Sigmoid colon (tissue), 7 donors: ENCODE results near the gene IL17C. TPM values are rescaled to one million over a fixed set of nuclear protein-coding genes. Genes with fewer than 3 reads are reported as not detected.

Source experiments
- DNase-seq: peaks from one replicate; pipeline ENCODE4 v3.0.0-alpha.2; 2019
- H3K27ac ChIP-seq, 4 donors: fragments of 200-600 bp; sonication (generic); one replicate each; pipeline ENCODE4 v1.5.1; 2016 to 2019; ENCODE audit warnings: mild to moderate bottlenecking in 1 of 4
- H3K27me3 ChIP-seq, 3 donors: fragments of 200-600 bp; sonication (generic); one replicate each; pipeline ENCODE4 v1.5.1; 2019; ENCODE audit warnings: mild to moderate bottlenecking in 1 of 3
- H3K36me3 ChIP-seq, 4 donors: fragments of 200-600 bp; sonication (generic); one replicate each; pipeline ENCODE4 v1.5.1; 2016 to 2019
- H3K4me1 ChIP-seq, 4 donors: fragments of 200-600 bp; sonication (generic); one replicate each; pipeline ENCODE4 v1.5.1; 2017 to 2019
- H3K4me3 ChIP-seq, 4 donors: fragments of 200-600 bp; sonication (generic); one replicate each; pipeline ENCODE4 v1.5.1; 2017 to 2019; ENCODE audit warnings: mild to moderate bottlenecking in 2 of 4, moderate library complexity in 1 of 4
- H3K9me3 ChIP-seq, 4 donors: fragments of 200-600 bp in 3 of 4; sonication (generic) in 3 of 4; one replicate each; pipeline versions ENCODE4 v1.5.1 to v1.6.1; 2013 to 2019
- EP300 ChIP-seq, 4 donors: sonication (generic); formaldehyde crosslinking; IDR thresholded peaks; one replicate each; pipeline ENCODE4 v1.6.1; 2017; ENCODE audit warnings: antibody characterized with exemption in 4 of 4
- POLR2A ChIP-seq, 2 donors: fragments of 450-650 bp; IDR thresholded peaks; one replicate each; pipeline ENCODE4 v1.6.1; 2016; ENCODE audit warnings: antibody characterized with exemption in 2 of 2, mild to moderate bottlenecking in 2 of 2, moderate library complexity in 2 of 2
- POLR2AphosphoS5 ChIP-seq, 4 donors: sonication (generic); formaldehyde crosslinking; IDR thresholded peaks; one replicate each; pipeline ENCODE4 v1.6.1; 2017; ENCODE audit warnings: antibody characterized with exemption in 4 of 4
- WGBS, 2 donors: extraction: QIAGEN DNeasy Blood & Tissue Kit; methylation state at CpG; one replicate each; pipeline ENCODE4 v1.1.7; 2013; 5-methylcytosine and 5-hydroxymethylcytosine counted together
- intact Hi-C: fragments of 100-400 bp; cut with DNase I; formaldehyde crosslinking; loops from one replicate; pipeline ENCODE4 v1.15.1; 2023
- polyA plus RNA-seq, 3 donors: library from polyadenylated mRNA; stranded (reverse); fragments of 200-250 nt; gene quantifications; one replicate each; pipeline ENCODE4 v1.2.3, GENCODE V29; 2013
- total RNA-seq, 4 donors: library from RNA; depleted of rRNA; stranded (reverse); fragments of >200 nt; gene quantifications; one replicate each; pipeline ENCODE4 v1.1.0, GENCODE V29; 2016
- TF ChIP-seq, protein P1 (sequence below), 4 experiments: fragments of 450-650 bp in 3 of 4; fragments of 200-600 bp in 1 of 4; IDR thresholded peaks; one replicate each; pipeline ENCODE4 v1.5.1; 2016 to 2019; ENCODE audit warnings: antibody characterized with exemption in 4 of 4, mild to moderate bottlenecking in 3 of 4, moderate library complexity in 2 of 4
- donor health status: healthy with polysubstance abuse.
- donor health status: Bipolar disorder and iron deficiency.
- donor health status: healthy.

Gene IL17C
- total and polyA plus RNA-seq, 7 donors = 0.96 TPM; not detected in 6

DNA sequence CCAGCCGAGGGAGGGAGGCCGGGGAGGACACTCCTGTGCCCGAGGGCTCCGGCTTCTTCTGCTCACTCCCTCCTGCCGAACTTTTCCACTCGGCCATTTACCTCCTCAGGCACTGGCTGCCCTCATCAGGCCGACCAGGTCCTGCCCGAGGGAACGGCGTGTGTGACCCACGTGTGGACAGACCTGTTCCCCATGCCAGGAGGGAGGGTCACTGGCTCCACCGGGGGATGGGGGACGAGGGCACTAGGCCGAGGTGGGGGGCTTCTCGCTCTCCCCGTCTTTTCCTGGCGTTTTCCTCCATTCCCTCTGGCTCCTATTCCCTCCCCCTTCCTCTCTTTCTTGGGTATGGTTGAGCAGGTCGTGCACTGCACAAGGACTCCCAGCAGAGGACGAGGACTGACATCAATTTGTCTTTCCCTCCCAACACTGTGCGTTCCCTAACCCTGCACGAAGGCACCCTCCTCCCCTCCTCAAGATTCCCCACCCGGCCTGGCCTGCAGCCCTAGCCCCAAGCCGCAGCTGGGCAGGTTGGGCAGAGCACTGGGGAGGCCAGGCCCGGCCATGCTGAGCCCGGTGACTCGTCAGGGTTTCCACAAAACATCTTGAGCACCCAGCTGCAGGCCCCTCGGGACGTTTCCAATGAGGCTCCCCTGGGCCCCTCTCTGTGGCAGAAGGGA is 3.2 kb upstream of the IL17C start:
- H3K27me3 ChIP-seq = peaks cover 25 to 67% (median 60%) of the 10 kb centered on the region in 3 donors
- H3K4me3 ChIP-seq = peak overlapping the region in 3 of 4 donors; percentile 29 to 39 (median 36)

DNA sequence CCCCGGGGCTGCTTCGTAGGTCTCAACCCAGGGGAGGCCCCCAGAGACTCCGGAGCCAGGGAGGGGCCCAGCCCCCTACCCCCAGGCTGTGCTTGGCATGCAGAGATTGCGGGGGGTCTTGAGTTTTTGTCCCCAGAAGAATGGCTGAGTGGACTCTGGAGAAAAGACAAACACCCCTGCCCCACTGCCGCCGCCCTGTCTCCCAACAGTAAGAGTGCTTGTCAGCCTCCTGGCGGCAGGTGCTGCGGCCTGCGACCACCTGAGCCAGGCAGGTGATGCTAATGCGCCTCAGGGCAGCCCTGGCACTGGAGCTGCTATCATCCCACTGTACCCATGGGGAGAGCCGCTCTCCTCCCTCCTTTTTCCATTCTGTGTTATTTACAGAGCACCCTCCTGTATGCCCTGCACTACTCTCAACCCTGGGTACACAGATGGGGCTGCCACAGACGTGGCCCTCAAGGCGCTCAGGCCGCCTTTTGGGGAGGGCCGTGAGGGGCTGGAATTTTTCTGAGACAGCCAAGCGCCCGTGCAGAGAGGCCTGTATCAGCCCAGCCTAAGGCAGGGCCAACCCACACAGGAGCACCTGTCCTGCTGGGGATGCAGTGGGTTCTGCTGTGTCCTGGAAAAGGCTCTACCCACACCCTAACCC is 2.6 kb upstream of the IL17C start:
- Histone ChIP-seq H3K9me3 (no peaks in the 10 kb centered on the region), H3K27ac (no peak overlapping the region), H3K4me1 (peaks cover 0 to 19% (median 17%) of the 10 kb centered on the region in 4 donors), H3K36me3 (peaks cover 12 to 23% (median 16%) of the 10 kb centered on the region in 4 donors), H3K4me3 (no peak overlapping the region), H3K27me3 (peaks cover 28 to 74% (median 61%) of the 10 kb centered on the region in 3 donors)
- WGBS, 2 donors = 88 to 89% methylated on average over 17 of the region's 17 CpGs
- DNase-seq = no peak
- TF ChIP-seq POLR2AphosphoS5 (IDR thresholded peaks at IDR 0.05) = no peak
- no peak for TF ChIP-seq POLR2A (IDR thresholded peaks at IDR 0.05)
- TF ChIP-seq EP300 (IDR thresholded peaks at IDR 0.05) = no peak
- TF ChIP-seq, protein P1, sequence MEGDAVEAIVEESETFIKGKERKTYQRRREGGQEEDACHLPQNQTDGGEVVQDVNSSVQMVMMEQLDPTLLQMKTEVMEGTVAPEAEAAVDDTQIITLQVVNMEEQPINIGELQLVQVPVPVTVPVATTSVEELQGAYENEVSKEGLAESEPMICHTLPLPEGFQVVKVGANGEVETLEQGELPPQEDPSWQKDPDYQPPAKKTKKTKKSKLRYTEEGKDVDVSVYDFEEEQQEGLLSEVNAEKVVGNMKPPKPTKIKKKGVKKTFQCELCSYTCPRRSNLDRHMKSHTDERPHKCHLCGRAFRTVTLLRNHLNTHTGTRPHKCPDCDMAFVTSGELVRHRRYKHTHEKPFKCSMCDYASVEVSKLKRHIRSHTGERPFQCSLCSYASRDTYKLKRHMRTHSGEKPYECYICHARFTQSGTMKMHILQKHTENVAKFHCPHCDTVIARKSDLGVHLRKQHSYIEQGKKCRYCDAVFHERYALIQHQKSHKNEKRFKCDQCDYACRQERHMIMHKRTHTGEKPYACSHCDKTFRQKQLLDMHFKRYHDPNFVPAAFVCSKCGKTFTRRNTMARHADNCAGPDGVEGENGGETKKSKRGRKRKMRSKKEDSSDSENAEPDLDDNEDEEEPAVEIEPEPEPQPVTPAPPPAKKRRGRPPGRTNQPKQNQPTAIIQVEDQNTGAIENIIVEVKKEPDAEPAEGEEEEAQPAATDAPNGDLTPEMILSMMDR (IDR thresholded peaks at IDR 0.05) = no peak
- intact Hi-C loops = no loop called here

More for the DNA sequence above, 3.2 kb upstream of the IL17C start:
- H3K9me3 ChIP-seq = no peaks in the 10 kb centered on the region
- H3K36me3 ChIP-seq = peaks cover 16 to 29% (median 23%) of the 10 kb centered on the region in 4 donors
- intact Hi-C loops = no loop called here
- 36 to 37% methylated on average over 28 of the region's 28 CpGs for WGBS, 2 donors
- DNase-seq = no peak
- peaks cover 0 to 19% (median 17%) of the 10 kb centered on the region in 4 donors for H3K4me1 ChIP-seq
- no peak for TF ChIP-seq POLR2AphosphoS5 (IDR thresholded peaks at IDR 0.05)
- no peak for TF ChIP-seq EP300 (IDR thresholded peaks at IDR 0.05)
- TF ChIP-seq POLR2A (IDR thresholded peaks at IDR 0.05) = no peak
- TF ChIP-seq, protein P1 (IDR thresholded peaks at IDR 0.05) = no peak
- H3K27ac ChIP-seq = no peak overlapping the region

DNA sequence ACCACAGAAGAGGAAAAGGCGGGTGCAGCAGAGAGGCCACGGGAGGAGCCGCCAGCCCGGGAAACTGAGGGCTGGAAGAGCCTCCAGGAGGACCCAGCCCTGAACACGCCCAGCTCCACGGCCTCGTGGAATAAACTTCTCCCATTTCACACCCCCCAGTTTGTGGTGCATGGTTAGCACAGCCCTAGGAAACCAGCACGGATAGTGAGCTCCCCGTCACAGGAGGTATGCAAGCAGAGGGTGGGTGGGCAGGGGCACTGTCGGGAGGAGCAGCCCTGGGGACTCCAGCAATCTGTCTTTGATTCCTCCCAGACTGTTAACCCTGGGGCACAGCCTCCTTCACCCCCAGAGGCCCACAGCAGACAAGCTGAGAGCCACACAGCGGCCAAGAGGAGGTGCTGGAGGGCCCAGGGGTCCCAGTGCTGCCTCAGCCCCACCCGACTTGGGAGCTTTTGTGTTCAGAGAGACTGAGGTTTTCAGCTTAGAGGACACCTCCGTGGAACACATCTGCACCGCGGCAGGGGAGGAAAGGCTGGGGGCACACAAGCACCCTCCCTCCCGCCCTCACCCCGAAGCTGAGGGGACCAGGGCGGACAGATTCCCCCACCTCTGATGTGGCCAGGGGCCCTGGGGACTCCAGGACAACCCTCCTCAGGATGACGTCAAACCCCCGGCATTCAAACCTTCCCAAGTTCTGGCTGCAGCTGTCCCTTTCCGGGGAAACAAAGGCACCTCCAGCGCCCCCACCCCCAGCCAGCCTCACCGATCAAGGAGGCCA is 1.7 kb upstream of the IL17C start:
- Histone ChIP-seq H3K27ac (no peak overlapping the region), H3K36me3 (peaks cover 6 to 14% (median 8%) of the 10 kb centered on the region in 4 donors), H3K27me3 (peaks cover 28 to 77% (median 61%) of the 10 kb centered on the region in 3 donors), H3K4me1 (peaks cover 0 to 19% (median 17%) of the 10 kb centered on the region in 4 donors), H3K9me3 (no peaks in the 10 kb centered on the region), H3K4me3 (no peak overlapping the region)
- no peak for DNase-seq
- intact Hi-C loops = no loop called here
- no peak for TF ChIP-seq POLR2AphosphoS5 (IDR thresholded peaks at IDR 0.05)
- no peak for TF ChIP-seq POLR2A (IDR thresholded peaks at IDR 0.05)
- TF ChIP-seq, protein P1 (IDR thresholded peaks at IDR 0.05) = no peak
- no peak for TF ChIP-seq EP300 (IDR thresholded peaks at IDR 0.05)
- WGBS, 2 donors = 74 to 75% methylated on average over 23 of the region's 23 CpGs

DNA sequence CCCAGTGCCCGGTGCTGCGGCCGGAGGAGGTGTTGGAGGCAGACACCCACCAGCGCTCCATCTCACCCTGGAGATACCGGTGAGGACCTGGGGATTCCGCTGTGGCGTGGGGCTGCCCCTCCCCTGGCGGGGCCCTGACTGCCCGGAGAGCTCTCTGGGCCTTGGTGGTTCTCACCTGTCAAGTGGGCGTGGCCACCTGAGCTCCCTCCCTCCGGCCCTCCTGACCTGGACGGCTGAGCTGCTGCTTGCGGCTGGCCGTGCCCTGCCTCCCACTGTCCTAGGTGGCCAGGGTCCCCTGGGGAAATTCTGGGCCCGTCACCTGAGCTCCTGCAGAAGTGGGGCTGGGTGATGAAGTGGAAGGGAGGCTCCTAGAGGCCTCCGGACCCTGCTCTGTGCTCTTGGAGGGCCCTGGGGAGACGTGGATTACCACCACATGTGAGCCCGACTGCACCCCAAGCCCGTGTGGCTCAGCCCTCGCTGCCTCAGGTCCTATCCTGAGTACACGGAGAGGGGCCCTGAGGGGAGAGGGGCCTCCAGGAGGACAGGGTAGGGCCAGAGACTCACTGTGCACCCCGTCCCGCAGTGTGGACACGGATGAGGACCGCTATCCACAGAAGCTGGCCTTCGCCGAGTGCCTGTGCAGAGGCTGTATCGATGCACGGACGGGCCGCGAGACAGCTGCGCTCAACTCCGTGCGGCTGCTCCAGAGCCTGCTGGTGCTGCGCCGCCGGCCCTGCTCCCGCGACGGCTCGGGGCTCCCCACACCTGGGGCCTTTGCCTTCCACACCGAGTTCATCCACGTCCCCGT is 1.1 kb downstream of the IL17C start:
- DNase-seq = no peak
- Histone ChIP-seq H3K36me3 (no peaks in the 10 kb centered on the region), H3K4me1 (peaks cover 0 to 11% (median 7%) of the 10 kb centered on the region in 4 donors), H3K27ac (no peak overlapping the region), H3K9me3 (no peaks in the 10 kb centered on the region), H3K4me3 (no peak overlapping the region), H3K27me3 (peaks cover 28 to 63% (median 50%) of the 10 kb centered on the region in 3 donors)
- WGBS, 2 donors = 13 to 26% methylated on average over 45 of the region's 45 CpGs
- no peak for TF ChIP-seq POLR2A (IDR thresholded peaks at IDR 0.05)
- no peak for TF ChIP-seq EP300 (IDR thresholded peaks at IDR 0.05)
- TF ChIP-seq, protein P1 (IDR thresholded peaks at IDR 0.05) = no peak
- no peak for TF ChIP-seq POLR2AphosphoS5 (IDR thresholded peaks at IDR 0.05)
- intact Hi-C loops = no loop called here
